CD4-positive, alpha-beta memory T cell (primary cell): ENCODE measurements around the gene NUB1. TPM values are rescaled to one million over a fixed set of nuclear protein-coding genes. Genes with fewer than 3 reads are reported as not detected.

Experiments
- CTCF ChIA-PET: fragments of 350-600 bp; sonication (Branson Sonifier 250); formaldehyde crosslinking; loops from one replicate; lab custom pipeline; 2021; ENCODE audit warnings: inconsistent platforms; ENCODE audit not compliant: partially characterized antibody; lab: Charles Lee
- POLR2A ChIA-PET: fragments of 350-600 bp; sonication (Branson Sonifier 250); formaldehyde crosslinking; loops from one replicate; lab custom pipeline; 2021; ENCODE audit not compliant: partially characterized antibody; lab: Charles Lee
- DNase-seq, 5 donors: peaks; one replicate each; pipeline versions ENCODE4 v3.0.0 to v3.0.0-alpha.2; 2020 to 2022; ENCODE audit warnings: mixed read lengths in 1 of 5
- H3K27ac ChIP-seq: one replicate; pipeline ENCODE4 v1.7.0; 2013; ENCODE audit warnings: low read depth, low read length
- H3K27me3 ChIP-seq: 2 replicates; pipeline ENCODE4 v1.7.0; 2013; ENCODE audit warnings: mild to moderate bottlenecking, low read length, moderate library complexity; ENCODE audit not compliant: insufficient read depth
- H3K36me3 ChIP-seq: 2 replicates; pipeline ENCODE4 v1.7.0; 2013; ENCODE audit warnings: mild to moderate bottlenecking, low read length, moderate library complexity; ENCODE audit not compliant: insufficient read depth
- H3K4me1 ChIP-seq: 2 replicates; pipeline ENCODE4 v1.7.0; 2013; ENCODE audit warnings: mild to moderate bottlenecking, low read length, moderate library complexity; ENCODE audit not compliant: insufficient read depth
- H3K4me3 ChIP-seq, 2 donors: one replicate each; pipeline ENCODE4 v1.7.0; 2013; ENCODE audit warnings: low read length in 2 of 2, mild to moderate bottlenecking in 1 of 2
- H3K9me3 ChIP-seq, 2 donors: one replicate each; pipeline ENCODE4 v1.7.0; 2013; ENCODE audit warnings: low read length in 2 of 2, control low read depth in 1 of 2; ENCODE audit not compliant: control insufficient read depth in 1 of 2
- H3K27ac Mint-ChIP-seq, 7 donors: one replicate each; pipeline ENCODE4 v1.8.0; 2020 to 2021; ENCODE audit warnings: mixed read lengths in 7 of 7, mild to moderate bottlenecking in 6 of 7, inconsistent platforms in 3 of 7, moderate library complexity in 3 of 7
- H3K27me3 Mint-ChIP-seq, 2 donors: one replicate each; pipeline ENCODE4 v1.8.0; 2020 to 2021; ENCODE audit warnings: mixed read lengths in 2 of 2
- H3K36me3 Mint-ChIP-seq, 2 donors: one replicate each; pipeline ENCODE4 v1.8.0; 2020 to 2021; ENCODE audit warnings: mixed read lengths in 2 of 2, inconsistent platforms in 1 of 2, mild to moderate bottlenecking in 1 of 2
- H3K4me1 Mint-ChIP-seq, 4 donors: one replicate each; pipeline ENCODE4 v1.8.0; 2020 to 2021; ENCODE audit warnings: mixed read lengths in 4 of 4, mild to moderate bottlenecking in 1 of 4
- H3K4me3 Mint-ChIP-seq, 8 donors: one replicate each; pipeline ENCODE4 v1.8.0; 2020 to 2021; ENCODE audit warnings: mixed read lengths in 8 of 8, mild to moderate bottlenecking in 7 of 8, moderate library complexity in 6 of 8, inconsistent platforms in 3 of 8
- H3K9me3 Mint-ChIP-seq, 8 donors: one replicate each; pipeline ENCODE4 v1.8.0; 2020 to 2021; ENCODE audit warnings: mixed read lengths in 8 of 8, mild to moderate bottlenecking in 5 of 8, inconsistent platforms in 3 of 8, moderate library complexity in 1 of 8
- intact Hi-C: fragments of 100-400 bp; cut with micrococcal nuclease; formaldehyde crosslinking; loops from one replicate; pipeline ENCODE4 v1.15.1; 2023
- polyA plus RNA-seq, 2 donors: library from polyadenylated mRNA; unstranded; fragments of 300-500 nt; fragmentation: Illumina TruSeq; gene quantifications; one replicate each; pipeline ENCODE4 v1.2.3, GENCODE V29; 2021
- total RNA-seq, 2 experiments: library from RNA; stranded (reverse); gene quantifications; one replicate each; pipeline ENCODE4 v1.2.3, GENCODE V29; 2021

NUB1 gene
- total and polyA plus RNA-seq, 4 experiments from 2014 or later = 50.1 to 119 (median 96.4) TPM

DNA sequence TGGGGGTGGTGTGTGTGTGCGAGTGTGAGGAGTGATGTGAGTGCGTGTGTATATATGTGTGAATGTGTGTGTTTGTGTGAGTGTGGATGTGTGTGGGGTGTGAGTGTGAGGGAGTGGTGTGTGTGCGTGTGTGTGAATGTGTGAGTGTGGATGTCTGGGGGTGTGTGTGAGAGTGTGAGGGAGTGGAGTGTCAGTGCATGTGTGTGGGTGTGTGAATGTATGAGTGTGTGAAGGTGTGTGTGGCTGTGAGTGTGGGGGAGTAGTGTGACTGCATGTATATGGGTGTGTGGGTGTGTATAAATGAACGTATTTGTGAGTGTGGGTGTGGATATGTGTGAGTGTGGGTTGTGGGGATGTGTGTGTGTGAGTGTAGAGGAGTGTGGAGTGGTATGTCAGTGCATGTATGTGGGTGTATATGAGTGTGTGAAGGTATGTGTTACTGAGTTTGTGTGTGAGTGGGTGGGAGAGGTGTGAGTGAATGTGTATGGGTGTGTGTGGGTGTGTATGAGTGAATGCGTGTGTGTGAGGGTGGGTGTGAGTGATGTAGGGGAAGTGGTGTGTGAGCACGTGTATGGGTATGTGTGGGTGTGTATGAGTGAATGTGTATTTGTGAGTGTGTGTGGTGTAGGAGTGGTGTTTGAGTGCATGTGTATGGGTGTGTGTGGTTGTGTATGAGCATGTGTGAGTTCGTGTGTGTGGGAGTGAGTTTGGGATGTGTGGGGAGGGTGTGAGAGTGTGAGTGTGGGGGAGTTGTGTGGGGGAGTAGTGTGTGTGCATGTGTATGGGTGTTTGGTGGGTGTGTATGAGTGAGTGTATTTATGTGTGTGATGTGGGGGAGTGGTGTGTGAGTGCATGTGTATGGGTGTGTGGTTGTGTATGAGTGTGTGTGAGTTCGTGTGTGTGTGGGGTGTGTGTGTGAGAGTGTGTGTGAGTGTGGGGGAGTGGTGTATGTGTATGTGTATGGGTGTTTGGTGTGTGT is 28.5 kb upstream of the NUB1 start:
- Mint-ChIP-seq H3K27ac (no peak overlapping the region), H3K27me3 (peaks cover 0 to 1% of the 10 kb centered on the region in 2 donors), H3K4me3 (no peak overlapping the region), H3K36me3 (no peaks in the 10 kb centered on the region), H3K4me1 (peaks cover 2 to 8% (median 5%) of the 10 kb centered on the region in 4 donors), H3K9me3 (peaks cover 0 to 4% (median 0%) of the 10 kb centered on the region in 8 donors)
- intact Hi-C loops = no loop called here
- Histone ChIP-seq H3K9me3 (no peaks in the 10 kb centered on the region), H3K36me3 (no peaks in the 10 kb centered on the region), H3K4me1 (peaks cover 4% of the 10 kb centered on the region), H3K4me3 (no peak overlapping the region), H3K27ac (no peak overlapping the region), H3K27me3 (no peaks in the 10 kb centered on the region)
- POLR2A ChIA-PET = no interaction called here
- DNase-seq = peak in 1 of 5 donors; percentile 4
- CTCF ChIA-PET = interaction anchor here (5.6 to 8.8 kb wide), 2 partner anchors 38 to 136 kb away, joined by 121 to 178 read pairs; no protein-coding TSS in a partner anchor

DNA sequence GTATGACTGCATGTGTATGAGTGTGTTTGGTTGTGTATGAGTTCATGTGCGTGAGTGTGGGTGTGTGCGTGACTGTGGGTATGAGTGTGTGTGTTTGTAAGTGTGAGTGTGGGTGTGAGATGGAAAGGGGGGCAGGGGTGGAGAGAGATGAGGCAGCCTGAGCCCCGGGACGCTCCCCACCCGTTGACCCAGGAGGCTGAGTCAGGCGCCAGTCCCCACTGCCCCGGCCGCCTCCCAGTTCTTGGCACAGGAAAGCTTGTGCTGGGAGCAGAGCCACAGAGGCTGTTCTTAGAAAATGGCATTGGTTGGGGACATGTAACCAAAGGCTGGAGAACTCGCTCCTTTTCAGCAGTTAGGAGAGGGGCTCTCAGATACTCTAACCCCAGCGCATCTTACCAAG is 27.8 kb upstream of the NUB1 start:
- Mint-ChIP-seq H3K27ac (no peak overlapping the region), H3K9me3 (peaks cover 0 to 11% (median 4%) of the 10 kb centered on the region in 8 donors), H3K4me1 (peaks cover 2 to 8% (median 5%) of the 10 kb centered on the region in 4 donors), H3K27me3 (peaks cover 0 to 1% of the 10 kb centered on the region in 2 donors), H3K36me3 (peaks cover 0 to 3% of the 10 kb centered on the region in 2 donors), H3K4me3 (no peak overlapping the region)
- ChIA-PET CTCF (interaction anchor here (1.3 to 8.8 kb wide), 6 partner anchors 8 to 143 kb away, joined by 3 to 178 read pairs (median 34); no protein-coding TSS in a partner anchor), POLR2A (interaction anchor here (2.6 kb wide), 1 partner anchor 28 kb away, joined by 14 read pairs; the partner anchor contains the start of gene NUB1)
- H3K9me3 ChIP-seq = peaks cover 0 to under 1% of the 10 kb centered on the region in 2 donors
- no peak for DNase-seq
- no peaks in the 10 kb centered on the region for H3K27me3 ChIP-seq
- H3K4me3 ChIP-seq = no peak overlapping the region
- intact Hi-C loops = no loop called here
- H3K27ac ChIP-seq = no peak overlapping the region
- peaks cover 4% of the 10 kb centered on the region for H3K4me1 ChIP-seq
- no peaks in the 10 kb centered on the region for H3K36me3 ChIP-seq

DNA sequence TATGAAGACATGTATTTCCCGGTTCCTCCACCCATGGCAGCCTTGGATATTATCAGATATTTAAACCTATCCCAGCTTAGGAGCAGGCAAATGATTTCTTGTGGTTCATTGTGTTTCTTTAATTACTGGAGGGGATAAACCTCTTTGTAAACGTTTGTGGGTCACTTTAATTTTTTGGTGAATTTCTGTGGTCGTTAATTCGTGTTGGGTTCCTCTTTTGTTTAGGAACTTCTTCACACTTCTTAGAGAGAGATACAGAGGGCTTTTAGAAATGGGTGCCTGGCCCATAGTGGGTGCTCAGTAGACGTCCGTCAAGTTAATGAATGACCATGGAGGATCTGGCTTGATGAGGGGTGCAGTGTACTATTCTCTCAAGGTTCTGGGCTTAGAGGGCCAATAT is 27.2 kb upstream of the NUB1 start:
- H3K4me1 Mint-ChIP-seq = peaks cover 2 to 8% (median 5%) of the 10 kb centered on the region in 4 donors
- Histone ChIP-seq H3K27ac (no peak overlapping the region), H3K4me1 (peaks cover 4% of the 10 kb centered on the region), H3K9me3 (peaks cover 0 to 6% of the 10 kb centered on the region in 2 donors), H3K4me3 (no peak overlapping the region), H3K36me3 (no peaks in the 10 kb centered on the region), H3K27me3 (no peaks in the 10 kb centered on the region)
- peaks cover 1 to 17% (median 7%) of the 10 kb centered on the region in 8 donors for H3K9me3 Mint-ChIP-seq
- H3K27ac Mint-ChIP-seq = peak overlapping the region in 1 of 7 donors; percentile 30
- H3K4me3 Mint-ChIP-seq = no peak overlapping the region
- H3K27me3 Mint-ChIP-seq = peaks cover 0 to 1% of the 10 kb centered on the region in 2 donors
- ChIA-PET CTCF (interaction anchor here (0.7 to 8.8 kb wide), 14 partner anchors 9 to 444 kb away, joined by 3 to 178 read pairs (median 6); partner anchors contain the start of gene NUB1), POLR2A (interaction anchor here (0.7 to 2.6 kb wide), 2 partner anchors 27 to 129 kb away, joined by 3 to 14 read pairs; partner anchors contain the start of gene NUB1)
- intact Hi-C loops = no loop called here
- no peak for DNase-seq
- peaks cover 0 to 4% of the 10 kb centered on the region in 2 donors for H3K36me3 Mint-ChIP-seq

DNA sequence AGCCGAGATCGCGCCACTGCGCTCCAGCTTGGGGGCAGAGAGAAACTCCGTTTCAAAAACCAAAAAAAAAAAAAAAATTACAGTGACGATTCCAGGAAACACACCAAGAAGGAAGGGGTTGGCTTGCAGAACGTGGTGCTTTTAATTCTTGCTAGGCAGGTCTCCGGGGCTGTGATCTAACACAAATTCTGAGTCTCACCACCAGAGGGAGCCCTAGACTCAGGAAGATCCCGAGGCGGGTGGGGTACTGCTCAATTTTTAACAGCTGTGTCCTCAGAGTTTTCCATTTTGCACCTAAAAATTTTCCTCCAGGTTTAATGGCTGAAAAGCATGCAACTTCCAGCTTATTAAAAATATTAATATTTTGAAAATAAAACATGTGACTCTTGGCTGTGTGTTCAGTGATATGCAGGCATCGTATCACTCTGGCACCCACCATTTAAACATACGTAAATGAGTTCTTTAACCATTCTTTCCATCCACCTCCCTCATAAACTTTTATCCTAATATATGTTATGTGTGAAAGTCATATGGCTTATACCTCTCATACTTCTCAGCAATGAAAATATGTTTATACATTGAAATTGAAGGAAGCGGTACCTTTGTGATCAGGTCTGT is 26.5 kb upstream of the NUB1 start:
- intact Hi-C loops = loop anchor here (1.0 to 5.0 kb wide), 5 partner anchors 35 to 832 kb away; no protein-coding TSS in a partner anchor
- Mint-ChIP-seq H3K9me3 (peaks cover 2 to 24% (median 12%) of the 10 kb centered on the region in 8 donors), H3K36me3 (peaks cover 0 to 4% of the 10 kb centered on the region in 2 donors), H3K27me3 (peaks cover 0 to 1% of the 10 kb centered on the region in 2 donors), H3K4me1 (peaks cover 2 to 8% (median 5%) of the 10 kb centered on the region in 4 donors), H3K27ac (peak overlapping the region in 4 of 7 donors; percentile 38 to 80 (median 74)), H3K4me3 (peak overlapping the region in 5 of 8 donors; percentile 36 to 69 (median 66))
- Histone ChIP-seq H3K36me3 (no peaks in the 10 kb centered on the region), H3K9me3 (peaks cover 0 to 10% of the 10 kb centered on the region in 2 donors), H3K27ac (no peak overlapping the region), H3K4me3 (no peak overlapping the region), H3K27me3 (no peaks in the 10 kb centered on the region), H3K4me1 (peaks cover 4% of the 10 kb centered on the region)
- DNase-seq = peak; percentile 80 to 82 (median 81)
- ChIA-PET POLR2A (interaction anchor here (0.7 to 2.6 kb wide), 8 partner anchors 24 to 137 kb away, joined by 3 to 20 read pairs (median 3); partner anchors contain the start of gene NUB1), CTCF (interaction anchor here (0.6 to 8.8 kb wide), 30 partner anchors 9 to 443 kb away, joined by 3 to 178 read pairs (median 4); partner anchors contain the start of genes CRYGN, NUB1 and WDR86)

- intact Hi-C loops = loop anchor here (5.0 kb wide), 2 partner anchors 440 to 830 kb away; no protein-coding TSS in a partner anchor
- no peak overlapping the region for H3K27ac ChIP-seq
- Mint-ChIP-seq H3K36me3 (peaks cover 0 to 4% of the 10 kb centered on the region in 2 donors), H3K27ac (no peak overlapping the region), H3K4me3 (no peak overlapping the region), H3K4me1 (peaks cover 2 to 8% (median 4%) of the 10 kb centered on the region in 4 donors), H3K9me3 (peaks cover 2 to 25% (median 12%) of the 10 kb centered on the region in 8 donors), H3K27me3 (peaks cover 0 to 1% of the 10 kb centered on the region in 2 donors)
- H3K36me3 ChIP-seq = no peaks in the 10 kb centered on the region
- DNase-seq = no peak
- H3K27me3 ChIP-seq = no peaks in the 10 kb centered on the region
- ChIA-PET CTCF (interaction anchor here (0.7 to 8.8 kb wide), 9 partner anchors 9 to 132 kb away, joined by 3 to 178 read pairs (median 27); partner anchors contain the start of gene NUB1), POLR2A (no interaction called here)
- H3K4me1 ChIP-seq = peaks cover 4% of the 10 kb centered on the region
- no peak overlapping the region for H3K4me3 ChIP-seq
- H3K9me3 ChIP-seq = peaks cover 0 to 10% of the 10 kb centered on the region in 2 donors
Measured at GRCh38 chr7:151316896-151317295, 24.7 kb upstream of the NUB1 start.

- no peak for DNase-seq
- ChIA-PET CTCF (interaction anchor here (0.7 to 8.8 kb wide), 8 partner anchors 16 to 131 kb away, joined by 3 to 178 read pairs (median 4); partner anchors contain the start of gene NUB1), POLR2A (interaction anchor here (1.2 kb wide), 1 partner anchor 33 kb away, joined by 3 read pairs; no protein-coding TSS in a partner anchor)
- peaks cover 0 to 10% of the 10 kb centered on the region in 2 donors for H3K9me3 ChIP-seq
- H3K4me1 ChIP-seq = peaks cover 4% of the 10 kb centered on the region
- Mint-ChIP-seq H3K9me3 (peaks cover 2 to 25% (median 12%) of the 10 kb centered on the region in 8 donors), H3K4me3 (no peak overlapping the region), H3K36me3 (peaks cover 0 to 4% of the 10 kb centered on the region in 2 donors), H3K4me1 (peaks cover 2 to 8% (median 4%) of the 10 kb centered on the region in 4 donors), H3K27me3 (peaks cover 0 to 1% of the 10 kb centered on the region in 2 donors), H3K27ac (no peak overlapping the region)
- intact Hi-C loops = loop anchor here (5.0 kb wide), 2 partner anchors 439 to 829 kb away; no protein-coding TSS in a partner anchor
- no peak overlapping the region for H3K4me3 ChIP-seq
- no peaks in the 10 kb centered on the region for H3K36me3 ChIP-seq
- H3K27ac ChIP-seq = no peak overlapping the region
- no peaks in the 10 kb centered on the region for H3K27me3 ChIP-seq
Measured at GRCh38 chr7:151317936-151318335, 23.7 kb upstream of the NUB1 start.
